ENCODE measurements around the gene SH3PXD2A. TPM values are rescaled to one million over a fixed set of nuclear protein-coding genes. Genes with fewer than 3 reads are reported as not detected.

The SH3PXD2A gene
- total RNA-seq, 1 donor from 2014 or later = 19.3 TPM

DNA sequence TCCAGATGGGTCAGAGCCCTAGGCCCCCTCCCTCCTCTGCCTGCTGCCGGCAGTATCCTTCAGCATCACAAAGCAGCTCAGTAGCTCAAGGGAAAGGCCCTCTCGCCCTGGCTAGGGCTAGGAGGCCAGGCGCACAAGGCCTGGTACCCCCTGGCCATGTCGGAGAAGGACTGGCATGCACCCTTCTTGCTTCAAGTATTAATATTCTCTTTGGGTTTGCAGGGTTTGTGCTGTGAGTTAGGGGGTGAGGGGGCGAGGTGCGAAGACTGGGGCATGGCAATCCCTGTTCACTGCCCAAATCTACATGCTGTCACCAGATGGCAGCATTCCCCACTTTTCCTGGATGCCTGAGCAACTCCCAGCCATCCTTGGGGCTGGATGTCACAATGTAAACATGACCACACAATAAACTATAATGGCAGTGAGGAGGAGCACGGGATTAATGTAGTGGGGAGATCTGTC lies 256.7 kb downstream of the SH3PXD2A start:
- intact Hi-C loops (cut with micrococcal nuclease) = no loop called here

DNA sequence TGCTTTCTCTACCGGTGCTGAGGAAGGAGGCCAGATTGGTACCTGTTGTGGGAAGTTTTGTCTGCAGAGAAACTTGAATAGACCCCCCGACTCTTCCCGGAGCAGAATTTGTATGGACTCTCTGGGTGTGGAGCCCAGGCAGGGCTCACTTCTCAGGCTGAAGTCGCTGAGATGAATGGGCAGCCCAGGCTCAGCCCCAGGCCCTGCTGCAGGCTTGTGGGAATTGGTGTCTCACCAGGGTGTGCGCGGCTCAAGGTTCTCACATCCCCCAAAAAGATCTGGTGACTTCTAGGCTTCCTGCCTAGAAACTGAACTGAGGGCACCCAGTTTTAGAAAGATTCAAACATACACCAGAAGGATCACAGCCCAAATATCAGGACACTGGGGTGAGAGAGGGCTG lies 258.4 kb downstream of the SH3PXD2A start:
- intact Hi-C loops (cut with micrococcal nuclease) = no loop called here

DNA sequence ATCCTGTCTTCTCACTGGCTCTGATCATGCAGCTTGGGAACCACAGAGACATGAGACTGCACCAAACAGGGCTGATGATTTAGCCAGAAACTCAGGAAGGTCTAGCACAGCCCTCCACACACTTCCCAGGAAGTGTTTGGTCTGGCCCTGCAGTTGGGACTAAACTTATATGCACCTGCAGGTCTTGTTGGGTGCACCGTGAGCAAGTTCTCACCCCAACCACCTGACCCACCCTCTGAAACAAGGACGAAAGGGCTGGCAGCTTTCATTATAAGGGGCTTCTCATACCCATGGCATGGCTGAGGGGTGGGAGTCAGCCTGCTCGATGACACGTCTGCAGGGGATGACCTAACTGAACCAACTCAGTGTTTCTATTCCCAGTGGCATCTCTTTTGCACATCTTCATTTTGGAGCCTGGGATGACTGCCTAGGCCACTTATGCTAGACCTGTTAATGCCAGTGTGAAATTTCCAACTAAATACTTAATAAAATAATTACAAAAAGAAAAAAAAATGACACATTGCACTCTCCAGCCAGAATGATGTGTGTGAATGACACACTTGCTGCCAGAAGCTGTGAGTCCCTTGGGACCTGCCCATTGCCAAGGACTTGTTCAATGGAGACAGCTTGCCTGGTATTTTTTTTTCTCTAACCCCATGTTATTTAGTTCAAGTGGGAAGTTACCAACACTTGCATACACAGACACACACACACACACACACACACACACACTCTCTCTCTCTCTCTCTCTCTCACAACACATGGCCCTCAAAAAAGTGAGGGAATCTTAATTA lies 259.2 kb downstream of the SH3PXD2A start:
- intact Hi-C loops (cut with micrococcal nuclease) = no loop called here

DNA sequence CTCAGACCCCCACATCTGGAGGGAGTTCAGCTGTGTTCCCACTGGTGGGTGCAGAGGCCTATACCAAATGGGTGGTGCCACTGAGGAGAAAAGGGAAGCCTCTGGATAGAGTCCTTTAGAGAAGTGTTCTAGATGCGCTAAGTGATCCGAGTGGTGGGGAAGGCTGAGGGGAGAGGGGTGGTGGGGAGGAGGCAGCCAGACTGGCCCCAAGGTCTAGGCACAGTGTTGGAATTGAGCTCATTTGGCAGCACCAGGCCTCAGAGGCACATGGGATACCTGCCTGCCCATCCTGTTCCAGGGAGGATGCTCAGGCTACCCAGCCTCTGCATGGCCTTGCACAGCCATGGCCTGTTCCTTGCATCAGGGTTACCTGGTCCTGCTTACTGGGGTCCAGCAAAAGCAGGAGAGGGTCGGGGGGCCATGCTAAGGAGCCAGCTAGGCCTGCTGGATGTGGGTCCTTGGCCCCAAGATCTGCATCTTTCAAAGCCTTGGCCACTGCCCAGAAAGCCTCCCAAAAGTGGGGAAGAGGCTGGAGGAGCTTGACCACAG lies 262.3 kb downstream of the SH3PXD2A start:
- intact Hi-C loops (cut with micrococcal nuclease) = no loop called here

DNA sequence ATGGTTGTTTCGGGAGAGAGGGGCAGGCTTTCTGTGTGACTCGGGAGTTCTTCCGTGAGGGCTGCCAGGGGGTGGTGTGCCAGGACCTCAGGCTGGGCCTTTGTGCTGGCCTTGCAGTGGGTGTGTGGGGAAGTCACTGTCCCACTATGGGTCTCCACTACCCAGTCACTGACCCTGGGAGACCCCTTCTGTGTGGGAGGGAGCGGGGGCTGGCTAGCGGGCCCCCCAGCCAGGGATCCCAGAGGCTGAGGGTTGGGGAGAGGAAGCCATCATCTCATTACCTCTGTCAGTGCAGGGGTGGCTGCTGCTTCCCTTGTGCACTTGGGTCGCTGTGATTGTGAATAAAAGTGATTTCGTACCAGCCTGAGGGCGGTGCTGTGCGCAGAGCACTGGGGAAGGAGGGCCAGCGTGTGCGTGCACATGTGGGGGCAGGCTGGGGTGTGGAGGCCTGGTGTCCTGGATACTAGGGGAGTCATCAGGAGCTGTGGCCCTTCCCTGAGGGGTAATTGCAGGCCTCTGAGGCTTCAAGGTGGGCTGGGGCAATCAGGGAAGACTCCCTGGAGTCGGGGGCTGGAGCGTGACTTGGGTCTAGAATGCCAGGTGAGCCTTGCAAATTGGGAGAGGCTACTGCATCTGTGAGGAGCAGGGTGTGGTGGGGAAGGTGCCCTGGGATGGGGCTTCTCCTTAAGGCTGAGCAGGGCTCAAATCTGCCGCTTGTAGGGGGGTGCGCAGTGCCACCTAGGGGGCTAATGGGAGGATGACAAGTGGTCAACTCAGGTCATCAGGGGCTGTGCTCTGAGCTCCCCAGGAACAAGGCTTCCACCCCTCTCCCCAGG lies 263.0 kb downstream of the SH3PXD2A start:
- intact Hi-C loops (cut with micrococcal nuclease) = no loop called here

DNA sequence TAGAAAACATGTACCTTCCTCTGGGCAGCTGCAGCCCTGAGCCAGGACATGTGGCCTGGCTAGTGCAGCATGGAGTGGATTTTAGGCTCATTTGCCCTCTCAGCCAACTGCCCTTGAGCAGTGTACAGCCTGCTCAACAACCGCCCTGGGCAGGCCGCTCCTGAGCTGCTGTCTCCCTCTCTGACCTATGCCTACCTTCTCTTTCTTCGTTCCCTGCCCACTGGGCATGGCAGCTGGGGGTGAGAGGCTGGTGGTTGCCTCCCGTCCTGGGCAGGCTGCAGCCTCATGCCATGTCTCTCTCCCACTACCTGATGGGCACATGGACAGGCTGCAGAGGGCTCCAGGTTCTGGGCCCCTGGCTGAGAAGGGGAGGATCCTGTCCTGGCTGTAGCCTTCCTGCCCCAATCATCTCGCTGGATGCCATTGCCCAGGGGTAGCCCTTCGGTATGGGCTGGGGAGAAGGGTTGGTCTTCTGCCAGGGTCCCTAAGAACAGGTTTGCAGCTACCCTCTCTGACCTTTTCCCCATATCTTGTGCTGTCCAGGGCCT lies 264.6 kb downstream of the SH3PXD2A start:
- intact Hi-C loops (cut with micrococcal nuclease) = no loop called here

DNA sequence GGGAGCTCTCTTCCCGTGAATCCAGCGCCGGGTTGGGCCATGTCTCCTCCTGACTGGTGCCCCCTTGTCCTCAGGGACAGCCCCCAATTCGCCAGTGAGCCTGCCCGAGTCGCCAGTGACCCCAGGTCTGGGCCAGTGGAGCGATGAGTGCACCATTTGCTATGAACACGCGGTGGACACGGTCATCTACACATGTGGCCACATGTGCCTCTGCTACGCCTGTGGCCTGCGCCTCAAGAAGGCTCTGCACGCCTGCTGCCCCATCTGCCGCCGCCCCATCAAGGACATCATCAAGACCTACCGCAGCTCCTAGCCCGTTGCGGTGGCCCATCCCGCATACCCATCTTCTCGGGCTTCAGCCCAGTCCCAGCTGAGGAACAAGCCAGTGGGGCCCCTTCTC lies 265.3 kb downstream of the SH3PXD2A start:
- intact Hi-C loops (cut with micrococcal nuclease) = no loop called here

DNA sequence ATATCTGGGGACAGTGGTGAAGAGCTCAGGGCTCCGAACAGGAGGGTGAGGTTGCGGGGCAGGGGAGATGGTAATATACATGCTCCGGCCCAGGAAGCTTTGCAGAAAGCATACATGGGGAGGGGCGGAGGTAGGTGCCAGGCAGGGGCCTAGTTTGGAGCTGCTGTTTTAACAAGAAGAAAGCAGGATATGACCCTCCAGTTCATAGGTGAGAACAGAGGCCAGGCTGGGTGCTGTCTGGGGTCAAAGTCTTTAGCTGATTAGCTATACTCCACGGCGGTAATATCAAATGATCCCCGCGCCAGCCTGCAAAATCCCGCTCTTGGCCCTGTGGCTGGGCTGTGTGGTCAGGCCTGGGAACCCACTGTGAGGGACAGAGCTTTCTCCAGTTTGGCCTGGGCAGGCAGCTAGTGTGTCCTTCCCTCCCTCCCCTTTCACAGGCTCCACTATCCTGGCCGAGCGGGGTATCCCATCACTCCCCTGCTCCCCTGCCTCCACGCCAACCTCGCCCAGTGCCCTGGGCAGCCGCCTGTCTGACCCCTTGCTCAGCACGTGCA lies 266.2 kb downstream of the SH3PXD2A start:
- intact Hi-C loops (cut with micrococcal nuclease) = no loop called here

DNA sequence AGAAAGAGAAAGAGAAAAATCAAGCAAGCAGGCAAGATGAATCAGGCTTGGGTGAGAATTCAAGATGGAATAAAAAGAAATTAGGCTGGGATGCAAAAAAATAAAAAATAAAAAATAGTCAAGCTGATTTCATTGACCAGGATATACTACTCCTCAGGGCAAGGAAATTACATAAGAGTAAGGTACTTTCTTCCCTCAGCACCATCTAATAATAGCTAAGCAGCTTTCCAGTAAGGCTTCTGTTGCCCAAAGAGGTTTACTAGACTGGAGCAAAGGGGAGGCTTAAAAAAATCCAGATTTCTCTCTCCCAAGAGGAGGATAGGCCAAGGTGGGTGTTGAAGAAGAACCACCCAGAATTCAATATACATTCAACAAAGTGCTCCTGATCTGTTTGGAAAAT lies 268.3 kb downstream of the SH3PXD2A start:
- intact Hi-C loops (cut with micrococcal nuclease) = no loop called here

DNA sequence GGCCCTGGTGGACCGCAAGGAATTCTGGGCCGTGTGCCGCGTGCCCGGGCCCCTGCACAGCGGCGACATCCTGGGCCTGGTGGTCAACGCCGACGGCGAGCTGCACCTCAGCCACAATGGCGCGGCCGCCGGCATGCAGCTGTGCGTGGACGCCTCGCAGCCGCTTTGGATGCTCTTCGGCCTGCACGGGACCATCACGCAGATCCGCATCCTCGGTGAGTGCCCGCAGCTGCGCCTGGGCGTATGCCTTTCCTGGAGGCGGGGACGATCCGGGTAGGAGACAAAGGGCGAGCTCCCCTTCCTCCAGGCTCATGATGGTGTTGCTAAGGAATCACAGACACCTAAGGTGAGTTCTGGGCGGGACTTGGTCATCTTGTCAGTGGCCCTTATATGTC lies 270.4 kb downstream of the SH3PXD2A start:
- intact Hi-C loops (cut with micrococcal nuclease) = loop anchor here (2.0 kb wide), 1 partner anchor 76 kb away; no protein-coding TSS in a partner anchor

DNA sequence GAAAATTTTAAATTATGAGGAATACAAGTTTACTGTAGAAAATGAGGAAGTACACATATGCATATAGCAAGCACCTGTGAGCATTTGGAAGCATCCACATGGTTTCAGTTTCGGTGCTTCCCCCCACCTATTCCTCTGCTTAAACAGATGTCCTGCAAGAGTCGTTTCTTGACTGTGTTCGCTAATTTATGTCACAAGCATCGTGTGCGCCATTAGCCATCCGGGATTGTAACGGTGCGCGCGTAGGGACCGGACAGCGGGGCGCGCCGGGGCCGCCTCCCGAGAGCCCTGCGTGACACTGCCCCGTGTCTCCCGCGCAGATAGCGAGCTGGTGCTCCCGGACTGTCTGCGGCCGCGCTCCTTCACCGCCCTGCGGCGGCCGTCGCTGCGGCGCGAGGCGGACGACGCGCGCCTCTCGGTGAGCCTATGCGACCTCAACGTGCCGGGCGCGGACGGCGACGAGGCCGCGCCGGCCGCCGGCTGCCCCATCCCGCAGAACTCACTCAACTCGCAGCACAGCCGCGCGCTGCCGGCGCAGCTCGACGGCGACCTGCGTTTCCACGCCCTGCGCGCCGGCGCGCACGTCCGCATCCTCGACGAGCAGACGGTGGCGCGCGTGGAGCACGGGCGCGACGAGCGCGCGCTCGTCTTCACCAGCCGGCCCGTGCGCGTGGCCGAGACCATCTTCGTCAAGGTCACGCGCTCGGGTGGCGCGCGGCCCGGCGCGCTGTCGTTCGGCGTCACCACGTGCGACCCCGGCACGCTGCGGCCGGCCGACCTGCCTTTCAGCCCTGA lies 271.0 kb downstream of the SH3PXD2A start:
- intact Hi-C loops (cut with micrococcal nuclease) = loop anchor here (1.0 to 2.0 kb wide), 4 partner anchors 76 to 383 kb away; partner anchors contain the start of genes NEURL1 and SLK

DNA sequence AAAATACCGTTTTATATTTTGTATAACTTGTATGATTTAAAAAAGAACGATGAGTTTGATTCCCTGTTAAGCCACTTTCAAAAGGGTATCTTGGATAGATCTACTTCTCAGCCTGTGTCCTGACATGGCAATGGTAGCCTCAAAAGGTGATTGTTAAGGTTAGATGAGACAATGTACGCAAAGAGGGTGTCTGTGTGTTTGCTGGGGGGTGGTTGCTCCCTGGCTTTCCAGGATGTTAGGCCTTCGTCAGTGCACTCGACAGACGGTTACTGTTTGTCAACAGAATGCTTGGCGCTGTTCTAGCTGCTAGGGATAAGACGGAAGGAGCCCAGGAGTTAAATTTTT lies 271.5 kb downstream of the SH3PXD2A start:
- intact Hi-C loops (cut with micrococcal nuclease) = loop anchor here (1.0 to 2.0 kb wide), 4 partner anchors 77 to 383 kb away; partner anchors contain the start of genes NEURL1 and SLK

DNA sequence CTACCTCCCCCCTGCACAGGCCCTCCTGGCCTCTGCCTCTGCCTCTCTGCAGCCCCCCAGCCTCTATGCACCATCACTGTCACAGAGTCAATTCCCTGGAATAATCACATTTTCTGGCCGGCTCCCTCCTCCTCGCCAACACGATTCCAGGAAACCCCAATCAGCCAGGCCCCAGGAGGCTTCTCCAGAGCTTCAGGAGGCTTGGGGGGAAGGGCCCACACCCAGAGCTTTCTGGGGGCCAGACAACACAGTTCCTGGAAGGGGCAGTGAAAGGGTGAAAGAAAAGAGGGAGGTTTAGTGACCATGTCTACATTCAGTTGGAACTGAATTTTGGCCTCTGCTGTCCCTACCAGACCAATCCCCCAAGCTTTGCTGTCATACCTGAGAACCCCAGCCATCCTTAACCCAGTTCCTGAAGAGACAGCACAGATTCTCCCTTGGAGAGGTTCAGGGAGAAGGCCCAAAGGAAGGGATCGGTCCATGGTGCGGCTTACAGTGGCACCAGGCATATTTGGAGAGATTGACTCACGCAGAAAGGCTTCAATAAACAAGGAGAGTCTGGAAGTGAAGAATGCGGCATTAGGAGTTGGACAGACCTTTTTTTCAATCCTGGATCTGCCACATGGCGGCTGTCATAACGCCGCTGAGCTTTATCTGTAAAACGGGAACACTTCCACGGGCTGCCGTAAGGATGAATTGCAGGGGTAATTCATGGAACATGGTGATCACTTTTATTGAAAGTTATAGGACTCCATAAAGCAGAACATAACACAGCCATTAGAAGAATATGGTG lies 272.8 kb downstream of the SH3PXD2A start:
- intact Hi-C loops (cut with micrococcal nuclease) = no loop called here

DNA sequence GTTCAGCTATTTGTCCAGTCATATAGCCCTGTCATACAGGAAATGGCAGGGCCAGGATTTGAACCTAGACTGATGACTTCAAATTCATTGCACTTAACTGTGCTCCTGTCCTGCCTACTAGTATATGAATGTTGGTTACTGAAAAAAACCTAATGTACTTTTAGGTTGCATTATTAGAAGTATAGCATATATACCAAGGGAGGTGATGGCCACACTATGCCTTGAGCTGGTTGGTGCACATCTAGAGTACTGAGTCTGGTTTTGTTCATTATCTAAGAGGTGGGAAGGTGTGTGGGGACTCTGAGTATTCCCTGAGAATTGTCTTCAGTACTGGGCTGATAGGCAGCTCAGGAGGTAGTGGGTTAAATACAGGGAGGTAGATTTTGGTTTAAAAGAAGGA lies 273.9 kb downstream of the SH3PXD2A start:
- intact Hi-C loops (cut with micrococcal nuclease) = no loop called here

DNA sequence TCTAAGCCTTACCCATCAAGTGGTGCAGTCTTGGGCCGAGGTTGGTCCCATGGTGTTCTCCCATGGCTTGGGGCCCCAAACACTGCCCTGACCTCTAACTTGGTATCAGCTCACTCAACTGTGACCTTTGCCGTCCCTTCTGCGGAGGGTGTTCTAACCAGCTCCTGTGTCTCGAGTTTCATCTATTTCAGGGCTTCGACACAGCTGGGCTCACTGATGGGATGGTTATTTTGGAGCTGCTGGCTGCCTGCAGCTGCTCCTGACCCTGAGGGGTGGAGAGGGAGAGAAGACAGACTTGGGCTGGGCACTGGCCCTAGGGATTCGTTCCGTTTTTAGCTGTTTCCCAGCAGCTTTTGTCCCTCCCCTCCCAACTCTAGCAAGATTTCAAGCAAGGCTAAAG lies 274.9 kb downstream of the SH3PXD2A start:
- intact Hi-C loops (cut with micrococcal nuclease) = no loop called here

DNA sequence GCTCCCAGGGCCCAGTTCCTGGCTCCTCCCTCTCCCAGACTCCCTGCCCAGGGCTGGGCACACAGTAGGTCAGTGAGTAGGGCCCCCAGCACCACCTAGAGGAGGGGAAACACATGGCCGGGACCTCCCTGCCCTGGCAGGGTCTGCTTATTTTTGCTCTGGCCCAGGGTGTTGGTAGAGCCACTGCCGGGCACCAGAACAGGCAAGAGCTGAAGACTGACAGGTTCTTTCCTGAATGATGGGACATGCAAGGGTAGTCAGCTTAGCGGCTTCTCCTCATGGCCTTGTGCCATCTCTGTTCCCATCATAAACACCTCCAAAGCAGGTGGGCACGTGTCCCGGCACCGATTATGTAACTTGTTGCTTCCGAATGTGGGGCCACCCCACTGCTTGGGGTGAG lies 275.4 kb downstream of the SH3PXD2A start:
- intact Hi-C loops (cut with micrococcal nuclease) = no loop called here

DNA sequence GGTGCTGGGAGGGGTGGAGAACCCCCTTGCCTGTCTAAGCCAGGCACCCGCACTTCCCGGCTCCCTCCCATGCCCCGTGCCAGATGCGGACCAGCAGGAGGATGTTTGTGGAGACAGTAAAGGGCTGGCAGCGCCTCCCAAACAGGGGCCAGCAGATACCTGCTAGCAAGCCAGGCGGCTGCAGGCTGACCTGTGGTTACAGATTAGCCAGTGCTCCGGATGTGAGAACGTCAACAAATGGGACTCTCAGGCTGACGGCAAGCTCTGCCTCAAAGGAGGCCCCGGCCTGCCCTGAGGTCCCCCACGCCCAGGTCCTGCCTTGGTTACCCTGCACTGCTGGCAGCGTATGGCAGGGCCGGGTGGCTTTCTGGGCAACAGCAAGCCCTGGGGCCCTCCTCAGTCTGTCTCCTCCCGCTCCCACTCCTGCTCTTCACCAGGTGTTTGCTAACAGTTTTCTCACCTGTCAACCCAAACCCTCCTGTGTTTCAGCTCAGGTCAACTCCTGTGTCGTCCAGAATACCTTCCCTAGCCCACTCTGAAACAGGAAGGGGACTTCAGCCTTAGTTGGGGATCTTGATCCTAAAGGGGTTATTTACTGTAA lies 276.5 kb downstream of the SH3PXD2A start:
- intact Hi-C loops (cut with micrococcal nuclease) = no loop called here

DNA sequence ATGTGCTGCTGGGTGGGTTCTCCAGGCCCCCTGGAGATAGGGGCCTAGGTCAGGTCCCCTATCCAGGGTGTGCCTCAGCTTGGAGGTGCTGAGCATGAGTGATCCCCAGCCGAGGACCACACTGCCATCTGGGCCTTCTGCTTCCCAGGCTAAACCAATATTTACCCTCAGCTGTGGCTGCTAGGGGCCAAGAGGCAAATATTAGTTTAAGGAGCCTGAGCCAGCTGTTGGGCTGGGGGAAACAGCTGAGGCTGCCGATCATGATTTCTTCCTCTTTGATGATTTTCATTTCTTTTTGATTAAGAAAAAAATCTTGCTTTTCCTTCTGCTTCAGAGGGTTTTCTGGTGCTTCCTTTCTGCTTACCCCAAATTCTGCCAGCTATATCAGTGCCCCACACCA lies 278.5 kb downstream of the SH3PXD2A start:
- intact Hi-C loops (cut with micrococcal nuclease) = no loop called here

DNA sequence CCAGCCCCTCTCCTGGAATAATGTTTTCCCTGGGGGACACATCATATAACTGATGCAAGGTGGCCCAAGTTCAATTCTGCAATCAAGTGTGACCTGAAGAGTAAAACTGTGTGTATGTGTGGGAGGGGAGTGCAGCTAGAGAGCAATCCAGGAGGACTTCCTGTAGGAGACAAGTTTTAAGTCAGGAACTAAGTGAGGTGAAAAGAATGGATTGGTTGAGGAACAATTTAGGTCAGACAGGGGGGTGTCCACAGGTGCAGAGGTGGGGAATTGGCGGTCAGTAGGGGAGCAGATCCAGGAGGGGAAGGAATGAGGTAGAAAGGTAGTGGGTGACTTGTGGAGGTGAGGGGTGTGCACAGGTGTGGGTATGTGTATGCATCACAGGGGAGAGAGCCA lies 279.3 kb downstream of the SH3PXD2A start:
- intact Hi-C loops (cut with micrococcal nuclease) = no loop called here

Data from T-helper 1 cell treated with Interleukin-12 subunit alpha and Interleukin-12 subunit beta and Interleukin-4 antibody, amounts not matched to agents 30 ng/mL and 1 ng/mL, for 36 hours (primary cell).